H1 (cell line): ENCODE data around the gene ELP4. TPM values are rescaled to one million over a fixed set of nuclear protein-coding genes. Genes with fewer than 3 reads are reported as not detected.
A peak's percentile ranks its signal among the peaks of the same experiment; 100 is the strongest.

Experiments used
- CTCF ChIA-PET: fragments of 300-600 bp; sonication (Branson Sonifier 250); formaldehyde crosslinking; loops from one replicate; lab custom pipeline; 2021; ENCODE audit not compliant: partially characterized antibody; lab: Charles Lee
- POLR2A ChIA-PET: fragments of 300-600 bp; sonication (Branson Sonifier 250); formaldehyde crosslinking; loops from one replicate; lab custom pipeline; 2021; ENCODE audit warnings: inconsistent platforms; ENCODE audit not compliant: partially characterized antibody; lab: Charles Lee
- DNase-seq, 2 experiments: peaks; one replicate each; pipeline versions ENCODE4 v3.0.0 to v3.0.0-alpha.2; 2010 to 2022; ENCODE audit warnings: low spot score in 2 of 2, low read depth in 1 of 2, mixed read lengths in 1 of 2
- FAIRE-seq: peaks from 2 replicates; lab custom pipeline; 2011; peaks lifted over from hg19 to GRCh38; lab: Jason Lieb, UNC
- H2AFZ ChIP-seq: 2 replicates; pipeline ENCODE4 v1.8.1; 2012; ENCODE audit warnings: low read length, inconsistent platforms
- H2AK5ac ChIP-seq: 2 replicates; pipeline ENCODE4 v1.6.1; 2013; ENCODE audit warnings: low read depth, low read length
- H2BK120ac ChIP-seq: replicated peaks from 2 replicates; pipeline ENCODE3; 2013; ENCODE audit warnings: low read depth, low read length, inconsistent platforms
- H2BK12ac ChIP-seq: 2 replicates; pipeline ENCODE4 v1.6.1; 2013; ENCODE audit warnings: low read depth, low read length
- H2BK15ac ChIP-seq: 2 replicates; pipeline ENCODE4 v1.6.1; 2013; ENCODE audit warnings: low read length
- H2BK20ac ChIP-seq: 2 replicates; pipeline ENCODE4 v1.6.1; 2013; ENCODE audit warnings: low read length
- H2BK5ac ChIP-seq: 2 replicates; pipeline ENCODE4 v1.6.1; 2013; ENCODE audit warnings: low read depth, low read length
- H3K14ac ChIP-seq: 2 replicates; pipeline ENCODE4 v1.6.1; 2013; ENCODE audit warnings: inconsistent platforms; ENCODE audit not compliant: insufficient read length
- H3K18ac ChIP-seq: 2 replicates; pipeline ENCODE4 v1.6.1; 2013; ENCODE audit warnings: low read length; ENCODE audit errors: extremely low read depth
- H3K23ac ChIP-seq: 2 replicates; pipeline ENCODE4 v1.6.1; 2013; ENCODE audit warnings: inconsistent platforms; ENCODE audit not compliant: insufficient read length
- H3K23me2 ChIP-seq: 2 replicates; pipeline ENCODE4 v1.6.1; 2013; ENCODE audit warnings: low read depth, low read length
- H3K27ac ChIP-seq: 2 replicates; pipeline ENCODE4 v1.6.1; 2011; ENCODE audit warnings: low read depth, low read length, inconsistent platforms
- H3K27me3 ChIP-seq, 4 experiments: replicated peaks in 1 of 4; 1 replicate in 1 of 4; 2 replicates in 3 of 4; pipeline versions ENCODE4 v1.6.1 to v1.8.1; 2011 to 2013; ENCODE audit warnings: low read length in 3 of 4, mild to moderate bottlenecking in 3 of 4, inconsistent platforms in 2 of 4, mixed read lengths in 2 of 4, moderate library complexity in 1 of 4; ENCODE audit not compliant: control insufficient read depth in 3 of 4, insufficient read depth in 3 of 4; ENCODE audit errors: extremely low read depth in 1 of 4
- H3K36me3 ChIP-seq, 4 experiments: 2 replicates each; pipeline versions ENCODE4 v1.6.1 to v1.8.1; 2011 to 2013; ENCODE audit warnings: mild to moderate bottlenecking in 4 of 4, low read length in 3 of 4, moderate library complexity in 2 of 4, control low read depth in 1 of 4, inconsistent platforms in 1 of 4; ENCODE audit not compliant: insufficient read depth in 4 of 4, control insufficient read depth in 2 of 4
- H3K4ac ChIP-seq: replicated peaks from 2 replicates; pipeline ENCODE3; 2013; ENCODE audit warnings: low read length, low read depth, mixed read lengths, inconsistent platforms; ENCODE audit not compliant: insufficient read length
- H3K4me1 ChIP-seq, 4 experiments: replicated peaks in 1 of 4; 1 replicate in 1 of 4; 2 replicates in 3 of 4; pipeline versions ENCODE4 v1.6.1 to v1.8.1; 2011 to 2013; ENCODE audit warnings: low read length in 3 of 4, inconsistent platforms in 2 of 4, mixed read lengths in 1 of 4; ENCODE audit not compliant: insufficient read depth in 4 of 4, control insufficient read depth in 3 of 4
- H3K4me2 ChIP-seq, 2 experiments: 2 replicates each; pipeline versions ENCODE4 v1.6.1 to v1.8.1; 2011 to 2013; ENCODE audit warnings: low read depth in 2 of 2, low read length in 2 of 2, control low read depth in 1 of 2, inconsistent platforms in 1 of 2, mild to moderate bottlenecking in 1 of 2; ENCODE audit not compliant: insufficient read depth in 1 of 2
- H3K4me3 ChIP-seq, 4 experiments: fragments of 200-600, 300-600 bp in 1 of 4; sonication (generic), shearing (Covaris generic), sonication (Bioruptor Twin) in 1 of 4; 2 replicates each; pipeline versions ENCODE4 v1.5.1 to v1.8.1; 2011 to 2016; ENCODE audit warnings: low read length in 4 of 4, low read depth in 3 of 4, control low read depth in 2 of 4, inconsistent platforms in 2 of 4, mild to moderate bottlenecking in 2 of 4, mixed read lengths in 1 of 4, moderate library complexity in 1 of 4; ENCODE audit not compliant: insufficient read depth in 2 of 4; ENCODE audit errors: extremely low read depth in 1 of 4
- H3K56ac ChIP-seq: replicated peaks from 2 replicates; pipeline ENCODE3; 2013; ENCODE audit warnings: low read depth, mild to moderate bottlenecking, mixed read lengths, low read length, inconsistent platforms; ENCODE audit not compliant: insufficient read length
- H3K79me1 ChIP-seq: 2 replicates; pipeline ENCODE4 v1.6.1; 2013; ENCODE audit warnings: low read depth, low read length, control low read depth
- H3K79me2 ChIP-seq, 2 experiments: 2 replicates each; pipeline versions ENCODE4 v1.6.1 to v1.8.1; 2012 to 2013; ENCODE audit warnings: low read length in 2 of 2, mild to moderate bottlenecking in 2 of 2, inconsistent platforms in 1 of 2; ENCODE audit not compliant: insufficient read depth in 2 of 2, control insufficient read depth in 1 of 2
- H3K9ac ChIP-seq, 4 experiments: replicated peaks in 1 of 4; 1 replicate in 1 of 4; 2 replicates in 3 of 4; pipeline versions ENCODE4 v1.6.1 to v1.8.1; 2011 to 2013; ENCODE audit warnings: low read depth in 3 of 4, low read length in 3 of 4, control low read depth in 2 of 4, mild to moderate bottlenecking in 2 of 4, moderate library complexity in 2 of 4, inconsistent platforms in 1 of 4; ENCODE audit errors: extremely low read depth in 1 of 4
- H3K9me3 ChIP-seq, 2 experiments: 2 replicates each; pipeline versions ENCODE4 v1.6.1 to v1.8.1; 2012 to 2013; ENCODE audit warnings: mild to moderate bottlenecking in 2 of 2, moderate library complexity in 2 of 2, control low read depth in 1 of 2, inconsistent platforms in 1 of 2, low read depth in 1 of 2, low read length in 1 of 2, mixed read lengths in 1 of 2; ENCODE audit not compliant: insufficient read depth in 2 of 2
- H4K20me1 ChIP-seq, 2 experiments: replicated peaks in 1 of 2; 2 replicates each; pipeline versions ENCODE3 to v1.8.1; 2011 to 2013; ENCODE audit warnings: inconsistent platforms in 2 of 2, low read length in 2 of 2, mild to moderate bottlenecking in 1 of 2; ENCODE audit not compliant: insufficient read depth in 2 of 2, control insufficient read depth in 1 of 2
- H4K5ac ChIP-seq: 2 replicates; pipeline ENCODE4 v1.6.1; 2013; ENCODE audit warnings: low read length, low read depth, mixed read lengths, inconsistent platforms; ENCODE audit not compliant: insufficient read length
- H4K8ac ChIP-seq: 2 replicates; pipeline ENCODE4 v1.8.0; 2013; ENCODE audit warnings: mild to moderate bottlenecking, moderate library complexity, low read length, inconsistent platforms; ENCODE audit not compliant: insufficient read depth; ENCODE audit errors: extremely low read depth
- H4K91ac ChIP-seq: replicated peaks from 2 replicates; pipeline ENCODE3; 2013; ENCODE audit warnings: low read length, mixed read lengths, inconsistent platforms; ENCODE audit not compliant: insufficient read length
- ATF2 ChIP-seq: IDR thresholded peaks from 2 replicates; pipeline ENCODE4 v1.6.1; 2012; ENCODE audit warnings: low read length, inconsistent platforms
- POLR2A ChIP-seq, 2 experiments: IDR thresholded peaks; 1 replicate in 1 of 2; 2 replicates in 1 of 2; pipeline ENCODE4 v1.6.1; 2011; ENCODE audit warnings: low read depth in 2 of 2, low read length in 2 of 2, mild to moderate bottlenecking in 2 of 2; ENCODE audit errors: control extremely low read depth in 1 of 2
- RAD21 ChIP-seq, 2 experiments: IDR thresholded peaks in 1 of 2; conservative IDR thresholded peaks in 1 of 2; 2 replicates each; pipeline ENCODE4 v1.6.1; 2011; ENCODE audit warnings: low read depth in 2 of 2, low read length in 2 of 2, improper control_type of control experiment in 1 of 2, inconsistent platforms in 1 of 2, mild to moderate bottlenecking in 1 of 2, moderate library complexity in 1 of 2
- SP1 ChIP-seq: IDR thresholded peaks from 2 replicates; pipeline ENCODE4 v1.6.1; 2011; ENCODE audit warnings: low read depth, low read length
- WGBS, 2 experiments: shearing (Covaris generic) in 1 of 2; methylation state at CpG; one replicate each; pipeline versions ENCODE4 v1.1.6 to v1.1.7; 2013 to 2015; ENCODE audit warnings: low lambda C conversion rate in 2 of 2, mixed read lengths in 2 of 2, inconsistent platforms in 1 of 2, low coverage in 1 of 2, missing lambda C conversion rate in 1 of 2; ENCODE audit not compliant: insufficient replicate concordance in 2 of 2, insufficient coverage in 1 of 2, insufficient read length in 1 of 2; ENCODE audit errors: extremely low coverage in 1 of 2, missing lambda C conversion rate in 1 of 2; 5-methylcytosine and 5-hydroxymethylcytosine counted together
- polyA plus RNA-seq, 7 experiments: library from polyadenylated mRNA; depleted of rRNA in 3 of 7; stranded (reverse) in 5 of 7; unstranded in 2 of 7; fragments of >200 nt in 5 of 7; fragments of 200-250 nt in 2 of 7; gene quantifications; 1 replicate in 5 of 7; 2 replicates in 1 of 7; 4 replicates in 1 of 7; pipeline versions ENCODE4 v1.2.1 to v1.2.3, GENCODE V29; 2011 to 2013; ENCODE audit warnings: missing spikeins in 2 of 7, mixed read lengths in 2 of 7
- total RNA-seq: library from RNA; stranded (reverse); fragmentation: NEBNext Ultra II Directional; extraction: Animal tissue kit (Norgen Biotek cat#: 25700); gene quantifications from 2 replicates; pipeline ENCODE4 v1.2.1, GENCODE V29; 2021
- TF ChIP-seq, protein P1 (sequence below), 3 experiments: IDR thresholded peaks; 1 replicate in 2 of 3; 2 replicates in 1 of 3; pipeline versions ENCODE4 v1.5.1 to v1.6.1; 2011; ENCODE audit warnings: low read length in 3 of 3, mild to moderate bottlenecking in 3 of 3, inconsistent platforms in 2 of 3, low read depth in 1 of 3, moderate library complexity in 1 of 3; ENCODE audit not compliant: insufficient read depth in 1 of 3; ENCODE audit errors: control extremely low read depth in 1 of 3

The ELP4 gene
- total and polyA plus RNA-seq, 2 of the 8 experiments (the other 6 are each of a cell fraction or from before 2014, with no cell fraction given), result 14.0 to 18.6 TPM

- no peak overlapping the region for H4K91ac ChIP-seq
- H4K8ac ChIP-seq, result no peak overlapping the region
- H3K36me3 ChIP-seq, result no peaks in the 10 kb centered on the region
- no peak overlapping the region for H2BK120ac ChIP-seq
- H3K9me3 ChIP-seq, result no peaks in the 10 kb centered on the region
- POLR2A ChIA-PET, result no interaction called here
- H3K4me3 ChIP-seq, result no peak overlapping the region
- H2BK5ac ChIP-seq, result no peak overlapping the region
- no peak overlapping the region for H2BK15ac ChIP-seq
- DNase-seq, result no peak
- no peaks in the 10 kb centered on the region for H3K79me1 ChIP-seq
- no peak overlapping the region for H2AK5ac ChIP-seq
- H3K18ac ChIP-seq, result no peak overlapping the region
- FAIRE-seq, result no peak
- H3K23me2 ChIP-seq, result no peaks in the 10 kb centered on the region
- no peak overlapping the region for H2BK12ac ChIP-seq
- H4K5ac ChIP-seq, result no peak overlapping the region
- no peak overlapping the region for H3K27ac ChIP-seq
- H3K4me1 ChIP-seq, result no peaks in the 10 kb centered on the region
- H3K9ac ChIP-seq, result no peak overlapping the region
- no peak overlapping the region for H3K4ac ChIP-seq
- H3K4me2 ChIP-seq, result no peak overlapping the region
- no peaks in the 10 kb centered on the region for H3K79me2 ChIP-seq
- H2BK20ac ChIP-seq, result no peak overlapping the region
- TF ChIP-seq POLR2A (IDR thresholded peaks at IDR 0.05; ENCODE audit: control extremely low read depth in 1 of 2, low read depth in 2 of 2, low read length in 2 of 2) (no peak), RAD21 (IDR thresholded peaks at IDR 0.05 in 1 of 2, conservative IDR thresholded peaks at IDR 0.05 in 1 of 2; ENCODE audit: low read depth in 2 of 2, low read length in 2 of 2) (0 out of 4 replicates have a peak, but pooled peaks of 1 of the 2 experiments have one; percentile 9), ATF2 (no peak), SP1 (no peak)
- TF ChIP-seq, protein P1, sequence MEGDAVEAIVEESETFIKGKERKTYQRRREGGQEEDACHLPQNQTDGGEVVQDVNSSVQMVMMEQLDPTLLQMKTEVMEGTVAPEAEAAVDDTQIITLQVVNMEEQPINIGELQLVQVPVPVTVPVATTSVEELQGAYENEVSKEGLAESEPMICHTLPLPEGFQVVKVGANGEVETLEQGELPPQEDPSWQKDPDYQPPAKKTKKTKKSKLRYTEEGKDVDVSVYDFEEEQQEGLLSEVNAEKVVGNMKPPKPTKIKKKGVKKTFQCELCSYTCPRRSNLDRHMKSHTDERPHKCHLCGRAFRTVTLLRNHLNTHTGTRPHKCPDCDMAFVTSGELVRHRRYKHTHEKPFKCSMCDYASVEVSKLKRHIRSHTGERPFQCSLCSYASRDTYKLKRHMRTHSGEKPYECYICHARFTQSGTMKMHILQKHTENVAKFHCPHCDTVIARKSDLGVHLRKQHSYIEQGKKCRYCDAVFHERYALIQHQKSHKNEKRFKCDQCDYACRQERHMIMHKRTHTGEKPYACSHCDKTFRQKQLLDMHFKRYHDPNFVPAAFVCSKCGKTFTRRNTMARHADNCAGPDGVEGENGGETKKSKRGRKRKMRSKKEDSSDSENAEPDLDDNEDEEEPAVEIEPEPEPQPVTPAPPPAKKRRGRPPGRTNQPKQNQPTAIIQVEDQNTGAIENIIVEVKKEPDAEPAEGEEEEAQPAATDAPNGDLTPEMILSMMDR (IDR thresholded peaks at IDR 0.05; ENCODE audit: control extremely low read depth in 1 of 3, insufficient read depth in 1 of 3, low read depth in 1 of 3, low read length in 3 of 3), result peak in 1 of 3 experiments; percentile 11; a peak in 1 of 4 replicates
- 87% methylated on average over 1 of the region's 1 CpG; no CpG with 5 or more reads in 1 of the 2 experiments for WGBS, 2 experiments
- CTCF ChIA-PET, result interaction anchor here (1.0 to 1.7 kb wide), 3 partner anchors 9 to 125 kb away, joined by 3 to 6 read pairs (median 3); no protein-coding TSS in a partner anchor
- H3K23ac ChIP-seq, result no peak overlapping the region
- no peaks in the 10 kb centered on the region for H3K27me3 ChIP-seq
- no peak overlapping the region for H3K56ac ChIP-seq
- H2AFZ ChIP-seq, result no peak overlapping the region
- no peaks in the 10 kb centered on the region for H4K20me1 ChIP-seq
- H3K14ac ChIP-seq, result no peak overlapping the region
These were observed 252.1 kb downstream of the ELP4 start for GRCh38 chr11:31761636-31762035.
